ENCODE data around the gene COQ8B. TPM values are rescaled to one million over a fixed set of nuclear protein-coding genes. Genes with fewer than 3 reads are reported as not detected.
"Not testable (repeated sequence)": the region's sequence is repeated elsewhere in the genome, so short reads cannot be mapped to it uniquely, and the experiment has no call there.

COQ8B gene
- total RNA-seq, 2 experiments from 2014 or later = 19.8 to 21.3 TPM

- H3K4me3 Mint-ChIP-seq; H3K27ac Mint-ChIP-seq; H3K36me3 Mint-ChIP-seq (ENCODE audit: low read depth); H3K9me3 Mint-ChIP-seq; intact Hi-C loops (cut with micrococcal nuclease); H3K4me1 Mint-ChIP-seq (ENCODE audit: low read depth); DNase-seq; H3K27me3 Mint-ChIP-seq (ENCODE audit: low read depth): not testable (repeated sequence)
- CTCF ChIA-PET = interaction anchor here (0.7 to 1.0 kb wide), 3 partner anchors 15 to 127 kb away, joined by 3 to 6 read pairs (median 4); no protein-coding TSS in a partner anchor
Observed at GRCh38 chr19:40649903-40650675, 66.6 kb downstream of the COQ8B start.

- intact Hi-C loops (cut with micrococcal nuclease) = no loop called here
- H3K4me3 Mint-ChIP-seq = no peak overlapping the region
- DNase-seq = no peak
- CTCF ChIA-PET = interaction anchor here (1.5 to 5.2 kb wide), 2 partner anchors 13 to 173 kb away, joined by 3 to 53 read pairs; no protein-coding TSS in a partner anchor
- H3K27me3 Mint-ChIP-seq (ENCODE audit: low read depth) = peaks cover 4% of the 10 kb centered on the region
- peaks cover 8% of the 10 kb centered on the region for H3K4me1 Mint-ChIP-seq (ENCODE audit: low read depth)
- no peaks in the 10 kb centered on the region for H3K36me3 Mint-ChIP-seq (ENCODE audit: low read depth)
- H3K27ac Mint-ChIP-seq = no peak overlapping the region
- H3K9me3 Mint-ChIP-seq = no peaks in the 10 kb centered on the region
Observed at GRCh38 chr19:40646743-40647254, 69.9 kb downstream of the COQ8B start.

GRCh38 chr19:40642757-40643305 lies 73.9 kb downstream of the COQ8B start:
- no peak overlapping the region for H3K4me3 Mint-ChIP-seq
- H3K4me1 Mint-ChIP-seq (ENCODE audit: low read depth) = peaks cover 20% of the 10 kb centered on the region
- CTCF ChIA-PET = interaction anchor here (0.6 to 5.2 kb wide), 2 partner anchors 9 to 48 kb away, joined by 3 to 53 read pairs; no protein-coding TSS in a partner anchor
- no peaks in the 10 kb centered on the region for H3K36me3 Mint-ChIP-seq (ENCODE audit: low read depth)
- intact Hi-C loops (cut with micrococcal nuclease) = no loop called here
- no peak for DNase-seq
- H3K27ac Mint-ChIP-seq = no peak overlapping the region
- no peaks in the 10 kb centered on the region for H3K9me3 Mint-ChIP-seq
- no peaks in the 10 kb centered on the region for H3K27me3 Mint-ChIP-seq (ENCODE audit: low read depth)

DNA sequence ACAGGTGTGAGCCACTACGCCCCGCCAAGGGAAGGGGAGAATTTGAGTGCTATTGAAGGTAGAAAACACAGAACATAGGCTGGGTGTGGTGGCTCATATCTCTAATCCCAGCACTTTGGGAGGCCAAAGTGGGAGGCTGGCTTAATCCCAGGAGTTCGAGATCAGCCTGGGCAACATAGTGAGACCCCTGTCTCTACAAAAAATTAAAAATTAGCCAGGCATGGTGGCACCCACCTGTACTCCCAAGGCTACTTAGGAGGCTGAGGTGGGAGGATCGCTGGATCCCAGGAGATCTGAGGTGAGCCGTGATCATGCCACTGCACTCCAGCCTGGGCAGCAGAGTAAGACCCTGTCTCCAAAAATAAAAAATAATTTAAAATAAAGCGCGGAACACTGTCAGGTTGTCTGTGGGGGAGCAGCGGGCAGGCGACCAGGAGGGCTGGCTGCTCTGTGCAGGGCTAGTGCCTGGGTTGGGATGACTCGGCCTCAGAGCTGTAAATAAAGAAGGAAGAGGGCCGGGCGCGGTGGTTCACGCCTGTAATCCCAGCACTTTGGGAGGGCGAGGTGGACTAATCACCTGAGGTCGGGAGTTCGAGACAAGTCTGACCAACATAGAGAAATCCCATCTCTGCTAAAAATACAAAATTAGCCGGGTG lies 74.5 kb downstream of the COQ8B start:
- H3K27ac Mint-ChIP-seq = no peak overlapping the region
- H3K4me1 Mint-ChIP-seq (ENCODE audit: low read depth) = peaks cover 20% of the 10 kb centered on the region
- H3K27me3 Mint-ChIP-seq (ENCODE audit: low read depth) = no peaks in the 10 kb centered on the region
- no peaks in the 10 kb centered on the region for H3K36me3 Mint-ChIP-seq (ENCODE audit: low read depth)
- no peaks in the 10 kb centered on the region for H3K9me3 Mint-ChIP-seq
- intact Hi-C loops (cut with micrococcal nuclease) = no loop called here
- no peak overlapping the region for H3K4me3 Mint-ChIP-seq
- CTCF ChIA-PET = interaction anchor here (5.2 kb wide), 1 partner anchor 8 kb away, joined by 53 read pairs; no protein-coding TSS in a partner anchor
- DNase-seq = no peak

Other genes with a start within 250 kb of the COQ8B start
- 1 to 10 TPM in 1 of 2 experiments, under 1 TPM in 1; 0.91 to 1.1 TPM for gene SPTBN4, start 249.9 kb downstream of the COQ8B start, total RNA-seq
- gene SHKBP1, start 140.0 kb downstream of the COQ8B start, total RNA-seq = 10 to 100 TPM; 90.1 to 99.4 TPM
- gene LTBP4, start 115.5 kb downstream of the COQ8B start, total RNA-seq = 100 to 1,000 TPM; 147 to 153 TPM
- 1 to 10 TPM; 6.2 to 9.2 TPM for gene NUMBL, start 26.2 kb downstream of the COQ8B start, total RNA-seq
- 1 to 10 TPM; 4.4 to 4.7 TPM for gene ITPKC, start 226 bp upstream of the COQ8B start, total RNA-seq
- gene ACTMAP, start 33.6 kb upstream of the COQ8B start, total RNA-seq = 10 to 100 TPM; 23.0 to 25.0 TPM
- 100 to 1,000 TPM; 264 to 312 TPM for gene SNRPA, start 34.3 kb upstream of the COQ8B start, total RNA-seq
- gene MIA, start 58.6 kb upstream of the COQ8B start, total RNA-seq = not detected
- gene RAB4B, start 61.4 kb upstream of the COQ8B start, total RNA-seq = 10 to 100 TPM; 40.0 to 40.3 TPM
- 10 to 100 TPM; 80.0 to 83.7 TPM for gene EGLN2, start 82.3 kb upstream of the COQ8B start, total RNA-seq
- gene CYP2A6, start 133.6 kb upstream of the COQ8B start, total RNA-seq = not detected
- not detected for gene CYP2A7, start 165.3 kb upstream of the COQ8B start, total RNA-seq

All from activated naive CD4-positive, alpha-beta T cell treated with anti-CD3 and anti-CD28 coated beads for 36 hours (primary cell).